H1 (cell line): ENCODE results near the gene ARL5A. TPM values are rescaled to one million over a fixed set of nuclear protein-coding genes. Genes with fewer than 3 reads are reported as not detected.

Experiments used
- CTBP2 ChIP-seq: IDR thresholded peaks from 2 replicates; pipeline ENCODE4 v1.7.0; 2011; ENCODE audit warnings: borderline replicate concordance, mild to moderate bottlenecking, moderate library complexity, mixed read lengths, low read length; ENCODE audit not compliant: insufficient read depth, insufficient read length
- POU5F1 ChIP-seq: IDR thresholded peaks from 2 replicates; pipeline ENCODE4 v1.6.1; 2011; ENCODE audit warnings: low read depth, mild to moderate bottlenecking, low read length, moderate library complexity
- SRF ChIP-seq: IDR thresholded peaks from 2 replicates; pipeline ENCODE4 v1.6.1; 2011; ENCODE audit warnings: mild to moderate bottlenecking, low read depth, low read length, moderate library complexity
- polyA plus RNA-seq, 7 experiments: library from polyadenylated mRNA; depleted of rRNA in 3 of 7; stranded (reverse) in 5 of 7; unstranded in 2 of 7; fragments of >200 nt in 5 of 7; fragments of 200-250 nt in 2 of 7; gene quantifications; 1 replicate in 5 of 7; 2 replicates in 1 of 7; 4 replicates in 1 of 7; pipeline versions ENCODE4 v1.2.1 to v1.2.3, GENCODE V29; 2011 to 2013; ENCODE audit warnings: missing spikeins in 2 of 7, mixed read lengths in 2 of 7
- total RNA-seq: library from RNA; stranded (reverse); fragmentation: NEBNext Ultra II Directional; extraction: Animal tissue kit (Norgen Biotek cat#: 25700); gene quantifications from 2 replicates; pipeline ENCODE4 v1.2.1, GENCODE V29; 2021

The ARL5A gene
- total and polyA plus RNA-seq, 2 of the 8 experiments (the other 6 are each of a cell fraction or from before 2014, with no cell fraction given) = 12.6 to 86.3 TPM

DNA sequence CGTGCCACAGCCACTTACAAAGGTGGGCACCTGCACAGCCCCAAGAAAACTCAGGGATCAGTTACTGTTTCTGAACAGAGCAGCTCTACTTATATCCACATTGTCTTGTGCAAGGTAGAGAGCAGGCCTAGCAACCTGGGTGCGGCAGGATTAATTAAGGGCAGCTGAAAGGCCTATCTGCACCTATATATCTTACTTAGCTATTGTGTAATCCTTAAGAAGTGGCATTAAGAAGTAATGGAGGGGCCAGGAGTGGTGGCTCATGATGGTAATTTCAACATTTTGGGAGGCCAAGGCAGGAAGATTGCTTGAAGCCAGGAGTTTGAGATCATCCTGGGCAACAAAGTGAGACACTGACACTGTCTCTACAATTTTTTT, 12.8 kb upstream of the ARL5A start (continued):
- TF ChIP-seq CTBP2 (no peak), POU5F1 (no peak), SRF (no peak)
